Endothelial cell of umbilical vein (primary cell): ENCODE results near the gene TAAR9. TPM values are rescaled to one million over a fixed set of nuclear protein-coding genes. Genes with fewer than 3 reads are reported as not detected.

Experiments used
- BruUV-seq: library from RNA; stranded (reverse); fragments of 400-500 nt; replicated peaks from 2 replicates; lab custom pipeline; 2021; lab: Mats Ljungman, UMichigan
- CTCF ChIA-PET: fragments of 300-600, 350-600 bp; sonication (Branson Sonifier 250); formaldehyde crosslinking; loops from one replicate; lab custom pipeline; 2021; ENCODE audit warnings: antibody characterized with exemption, inconsistent platforms; lab: Charles Lee
- POLR2A ChIA-PET: fragments of 300-600, 350-600 bp; sonication (Branson Sonifier 250); formaldehyde crosslinking; loops from one replicate; lab custom pipeline; 2021; ENCODE audit warnings: antibody characterized with exemption, inconsistent platforms; lab: Charles Lee
- DNase-seq: peaks from one replicate; pipeline ENCODE4 v3.0.0-alpha.2; 2011; ENCODE audit warnings: low read depth, low spot score
- FAIRE-seq: peaks from 2 replicates; lab custom pipeline; 2011; peaks lifted over from hg19 to GRCh38; lab: Jason Lieb, UNC
- H2AFZ ChIP-seq: 2 replicates; pipeline ENCODE4 v1.6.0; 2012; ENCODE audit warnings: low read depth, low read length, control low read depth, inconsistent platforms
- H3K27ac ChIP-seq: 2 replicates; pipeline ENCODE4 v1.5.1; 2011; ENCODE audit warnings: low read depth, mild to moderate bottlenecking, control low read depth, low read length, moderate library complexity; ENCODE audit not compliant: insufficient read depth
- H3K27me3 ChIP-seq, 2 experiments: 2 replicates each; pipeline versions ENCODE4 v1.6.0 to v1.6.1; 2011; ENCODE audit warnings: low read length in 2 of 2, mixed read lengths in 1 of 2; ENCODE audit not compliant: control insufficient read depth in 2 of 2, insufficient read depth in 2 of 2
- H3K36me3 ChIP-seq, 2 experiments: 2 replicates in 1 of 2; 3 replicates in 1 of 2; pipeline ENCODE4 v1.5.1; 2011; ENCODE audit warnings: low read length in 2 of 2, mild to moderate bottlenecking in 1 of 2, moderate library complexity in 1 of 2; ENCODE audit not compliant: control insufficient read depth in 2 of 2, insufficient read depth in 2 of 2; ENCODE audit errors: extremely low read depth in 1 of 2
- H3K4me1 ChIP-seq: 3 replicates; pipeline ENCODE4 v1.5.1; 2011; ENCODE audit warnings: mild to moderate bottlenecking, low read length; ENCODE audit not compliant: control insufficient read depth, insufficient read depth; ENCODE audit errors: extremely low read depth
- H3K4me2 ChIP-seq: 2 replicates; pipeline ENCODE4 v1.6.1; 2011; ENCODE audit warnings: low read length, control low read depth, mixed read lengths; ENCODE audit not compliant: insufficient read depth
- H3K4me3 ChIP-seq, 3 experiments: fragments of 200-600 bp in 1 of 3; sonication (generic), shearing (Covaris generic) in 1 of 3; replicated peaks in 1 of 3; 2 replicates each; pipeline ENCODE4 v1.5.1; 2011 to 2016; ENCODE audit warnings: control low read depth in 3 of 3, low read length in 3 of 3, mild to moderate bottlenecking in 2 of 3, inconsistent platforms in 1 of 3, low read depth in 1 of 3, moderate library complexity in 1 of 3; ENCODE audit not compliant: insufficient read depth in 1 of 3
- H3K79me2 ChIP-seq: 2 replicates; pipeline ENCODE4 v1.6.0; 2012; ENCODE audit warnings: low read length, inconsistent platforms; ENCODE audit not compliant: control insufficient read depth, insufficient read depth
- H3K9ac ChIP-seq: replicated peaks from 2 replicates; pipeline ENCODE3; 2011; ENCODE audit warnings: low read length, control low read depth; ENCODE audit not compliant: insufficient read depth; ENCODE audit errors: extremely low read depth
- H3K9me1 ChIP-seq: replicated peaks from 3 replicates; pipeline ENCODE4 v1.6.0; 2011; ENCODE audit warnings: mild to moderate bottlenecking, low read length; ENCODE audit not compliant: control insufficient read depth, insufficient read depth; ENCODE audit errors: extremely low read depth
- H3K9me3 ChIP-seq: replicated peaks from 2 replicates; pipeline ENCODE4 v1.5.1; 2012; ENCODE audit warnings: low read length, inconsistent platforms; ENCODE audit not compliant: control insufficient read depth, insufficient read depth
- H4K20me1 ChIP-seq: replicated peaks from 2 replicates; pipeline ENCODE3; 2011; ENCODE audit warnings: mild to moderate bottlenecking, low read length; ENCODE audit not compliant: control insufficient read depth, insufficient read depth; ENCODE audit errors: extremely low read depth
- CTCF ChIP-seq, 2 donors: IDR thresholded peaks; 1 replicate in 1 of 2; 2 replicates in 1 of 2; pipeline ENCODE4 v1.5.1; 2011; ENCODE audit warnings: low read length in 2 of 2, mild to moderate bottlenecking in 2 of 2, moderate library complexity in 2 of 2, control low read depth in 1 of 2, inconsistent platforms in 1 of 2, low read depth in 1 of 2; ENCODE audit not compliant: insufficient read depth in 1 of 2; ENCODE audit errors: extremely low read depth in 1 of 2
- EZH2 ChIP-seq: IDR thresholded peaks from 2 replicates; pipeline ENCODE4 v1.6.1; 2012; ENCODE audit warnings: borderline replicate concordance, low read depth, mild to moderate bottlenecking, moderate library complexity, low read length, inconsistent platforms; ENCODE audit not compliant: severe bottlenecking
- FOS ChIP-seq: IDR thresholded peaks from 2 replicates; pipeline ENCODE4 v1.6.1; 2011; ENCODE audit warnings: mild to moderate bottlenecking, low read length, moderate library complexity, borderline replicate concordance; ENCODE audit not compliant: insufficient read depth
- GATA2 ChIP-seq: IDR thresholded peaks from 2 replicates; pipeline ENCODE4 v1.7.0; 2011; ENCODE audit warnings: low read depth, mild to moderate bottlenecking, moderate library complexity, mixed read lengths, low read length; ENCODE audit not compliant: insufficient read length, insufficient read depth
- JUN ChIP-seq: IDR thresholded peaks from 2 replicates; pipeline ENCODE4 v1.6.1; 2011; ENCODE audit warnings: borderline replicate concordance, low read depth; ENCODE audit not compliant: insufficient read length, insufficient read depth
- MAX ChIP-seq: IDR thresholded peaks from 2 replicates; pipeline ENCODE4 v1.6.1; 2011; ENCODE audit not compliant: insufficient read depth, insufficient read length
- MYC ChIP-seq: IDR thresholded peaks from one replicate; pipeline ENCODE4 v1.6.1; 2011; ENCODE audit warnings: mild to moderate bottlenecking, low read depth, low read length
- dilution Hi-C: fragments of 300-500 bp; cut with MboI; formaldehyde crosslinking; loops from one replicate; pipeline ENCODE4 v1.15.0; 2019; ENCODE audit warnings: low sequenced_read_pairs; ENCODE audit not compliant: extremely low pct_ligation_motif_present
- intact Hi-C: fragments of 100-400 bp; cut with micrococcal nuclease; formaldehyde crosslinking; loops from one replicate; pipeline ENCODE4 v1.10.0; 2022
- polyA plus RNA-seq, 4 experiments: library from polyadenylated mRNA; depleted of rRNA in 3 of 4; stranded (reverse) in 3 of 4; unstranded in 1 of 4; fragments of >200 nt; gene quantifications; 2 replicates each; pipeline versions ENCODE4 v1.2.1 to v1.2.3, GENCODE V29; 2011 to 2012; ENCODE audit warnings: missing spikeins in 1 of 4
- total RNA-seq: library from RNA; stranded (reverse); gene quantifications from 2 replicates; pipeline ENCODE4 v1.2.3, GENCODE V29; 2021

The TAAR9 gene
- total and polyA plus RNA-seq, 2 donors (not counting 3 experiments of a cell fraction or from before 2014, with no cell fraction given): not detected

GRCh38 chr6:132524646-132525045 is 13.4 kb upstream of the TAAR9 start:
- intact Hi-C loops: no loop called here
- no peak overlapping the region for H3K9ac ChIP-seq
- CTCF ChIA-PET: interaction anchor here (0.8 to 1.7 kb wide), 4 partner anchors 12 to 1392 kb away, joined by 3 to 4 read pairs (median 4); partner anchors contain the start of gene STX7
- POLR2A ChIA-PET: no interaction called here
- DNase-seq (no peak), FAIRE-seq (no peak)
- no peak overlapping the region for H3K4me2 ChIP-seq
- no peak overlapping the region for H3K27ac ChIP-seq
- H3K36me3 ChIP-seq: no peaks in the 10 kb centered on the region
- H3K4me1 ChIP-seq: no peaks in the 10 kb centered on the region
- no peaks in the 10 kb centered on the region for H3K9me3 ChIP-seq
- BruUV-seq: no TSS peak
- TF ChIP-seq FOS: no peak
- TF ChIP-seq EZH2: no peak
- no peak for TF ChIP-seq GATA2
- TF ChIP-seq MAX: no peak
- no peak for TF ChIP-seq MYC
- TF ChIP-seq JUN: no peak
- no peak for TF ChIP-seq CTCF (IDR thresholded peaks at IDR 0.05; ENCODE audit: extremely low read depth in 1 of 2, insufficient read depth in 1 of 2, low read depth in 1 of 2, low read length in 2 of 2)
- no peaks in the 10 kb centered on the region for H3K79me2 ChIP-seq
- no peak overlapping the region for H3K4me3 ChIP-seq
- dilution Hi-C loops: no loop called here
- H4K20me1 ChIP-seq: no peaks in the 10 kb centered on the region
- H3K9me1 ChIP-seq: no peaks in the 10 kb centered on the region
- peaks cover 10 to 30% of the 10 kb centered on the region in 2 experiments for H3K27me3 ChIP-seq
- H2AFZ ChIP-seq: no peak overlapping the region
